ENCODE measurements around the gene PCDH11Y.
"Not testable (repeated sequence)": the region's sequence is repeated elsewhere in the genome, so short reads cannot be mapped to it uniquely, and the experiment has no call there.

Gene PCDH11Y, protein sequence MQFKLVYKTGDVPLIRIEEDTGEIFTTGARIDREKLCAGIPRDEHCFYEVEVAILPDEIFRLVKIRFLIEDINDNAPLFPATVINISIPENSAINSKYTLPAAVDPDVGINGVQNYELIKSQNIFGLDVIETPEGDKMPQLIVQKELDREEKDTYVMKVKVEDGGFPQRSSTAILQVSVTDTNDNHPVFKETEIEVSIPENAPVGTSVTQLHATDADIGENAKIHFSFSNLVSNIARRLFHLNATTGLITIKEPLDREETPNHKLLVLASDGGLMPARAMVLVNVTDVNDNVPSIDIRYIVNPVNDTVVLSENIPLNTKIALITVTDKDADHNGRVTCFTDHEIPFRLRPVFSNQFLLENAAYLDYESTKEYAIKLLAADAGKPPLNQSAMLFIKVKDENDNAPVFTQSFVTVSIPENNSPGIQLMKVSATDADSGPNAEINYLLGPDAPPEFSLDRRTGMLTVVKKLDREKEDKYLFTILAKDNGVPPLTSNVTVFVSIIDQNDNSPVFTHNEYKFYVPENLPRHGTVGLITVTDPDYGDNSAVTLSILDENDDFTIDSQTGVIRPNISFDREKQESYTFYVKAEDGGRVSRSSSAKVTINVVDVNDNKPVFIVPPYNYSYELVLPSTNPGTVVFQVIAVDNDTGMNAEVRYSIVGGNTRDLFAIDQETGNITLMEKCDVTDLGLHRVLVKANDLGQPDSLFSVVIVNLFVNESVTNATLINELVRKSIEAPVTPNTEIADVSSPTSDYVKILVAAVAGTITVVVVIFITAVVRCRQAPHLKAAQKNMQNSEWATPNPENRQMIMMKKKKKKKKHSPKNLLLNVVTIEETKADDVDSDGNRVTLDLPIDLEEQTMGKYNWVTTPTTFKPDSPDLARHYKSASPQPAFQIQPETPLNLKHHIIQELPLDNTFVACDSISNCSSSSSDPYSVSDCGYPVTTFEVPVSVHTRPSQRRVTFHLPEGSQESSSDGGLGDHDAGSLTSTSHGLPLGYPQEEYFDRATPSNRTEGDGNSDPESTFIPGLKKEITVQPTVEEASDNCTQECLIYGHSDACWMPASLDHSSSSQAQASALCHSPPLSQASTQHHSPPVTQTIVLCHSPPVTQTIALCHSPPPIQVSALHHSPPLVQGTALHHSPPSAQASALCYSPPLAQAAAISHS (N-terminal part only)

DNA sequence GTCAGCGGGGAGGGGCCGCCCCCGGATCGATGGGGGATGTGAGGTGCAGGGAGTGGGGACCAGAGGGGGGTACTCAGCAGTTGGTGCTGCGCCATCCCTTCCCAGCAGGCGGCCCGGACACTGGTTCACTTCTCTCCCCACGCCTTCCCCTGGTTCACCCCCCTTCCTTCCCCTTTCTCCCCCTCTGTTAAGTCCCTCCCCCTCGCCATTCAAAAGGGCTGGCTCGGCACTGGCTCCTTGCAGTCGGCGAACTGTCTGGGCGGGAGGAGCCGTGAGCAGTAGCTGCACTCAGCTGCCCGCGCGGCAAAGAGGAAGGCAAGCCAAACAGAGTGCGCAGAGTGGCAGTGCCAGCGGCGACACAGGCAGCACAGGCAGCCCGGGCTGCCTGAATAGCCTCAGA, at the start of gene PCDH11Y:
Gene PCDH11Y (plus strand): TSS at position 240 of the 400 bp plus-strand sequence. CDS start 56,804 bp downstream, outside the sequence.
- H3K9ac ChIP-seq (ENCODE audit: low read depth, low read length); H3K4me1 ChIP-seq (ENCODE audit: insufficient read depth, low read length); H3K9me3 ChIP-seq (ENCODE audit: control insufficient read depth, insufficient read depth, low read length); H3K36me3 ChIP-seq (ENCODE audit: insufficient read depth, low read length): not testable (repeated sequence)

- H3K9ac ChIP-seq (ENCODE audit: low read depth, low read length); H3K36me3 ChIP-seq (ENCODE audit: insufficient read depth, low read length); H3K4me1 ChIP-seq (ENCODE audit: insufficient read depth, low read length); H3K9me3 ChIP-seq (ENCODE audit: control insufficient read depth, insufficient read depth, low read length): not testable (repeated sequence)
These were observed 32.2 kb upstream of the PCDH11Y start for GRCh38 chrY:4967894-4968293.

- not testable (repeated sequence) for H3K4me1 ChIP-seq (ENCODE audit: insufficient read depth, low read length)
These were observed 8.2 kb upstream of the PCDH11Y start for GRCh38 chrY:4991743-4992400.

GRCh38 chrY:4994892-4995291, 5.2 kb upstream of the PCDH11Y start:
- not testable (repeated sequence) for H3K9me3 ChIP-seq (ENCODE audit: control insufficient read depth, insufficient read depth, low read length); H3K4me1 ChIP-seq (ENCODE audit: insufficient read depth, low read length); H3K36me3 ChIP-seq (ENCODE audit: insufficient read depth, low read length); H3K9ac ChIP-seq (ENCODE audit: low read depth, low read length)

More at GRCh38 chrY:4991743-4992400, 8.2 kb upstream of the PCDH11Y start:
- not testable (repeated sequence) for H3K9ac ChIP-seq (ENCODE audit: low read depth, low read length); H3K9me3 ChIP-seq (ENCODE audit: control insufficient read depth, insufficient read depth, low read length); H3K36me3 ChIP-seq (ENCODE audit: insufficient read depth, low read length)

GRCh38 chrY:5002476-5003184, 2.5 kb downstream of the PCDH11Y start:
- not testable (repeated sequence) for H3K9ac ChIP-seq (ENCODE audit: low read depth, low read length); H3K4me1 ChIP-seq (ENCODE audit: insufficient read depth, low read length); H3K36me3 ChIP-seq (ENCODE audit: insufficient read depth, low read length); H3K9me3 ChIP-seq (ENCODE audit: control insufficient read depth, insufficient read depth, low read length)

DNA sequence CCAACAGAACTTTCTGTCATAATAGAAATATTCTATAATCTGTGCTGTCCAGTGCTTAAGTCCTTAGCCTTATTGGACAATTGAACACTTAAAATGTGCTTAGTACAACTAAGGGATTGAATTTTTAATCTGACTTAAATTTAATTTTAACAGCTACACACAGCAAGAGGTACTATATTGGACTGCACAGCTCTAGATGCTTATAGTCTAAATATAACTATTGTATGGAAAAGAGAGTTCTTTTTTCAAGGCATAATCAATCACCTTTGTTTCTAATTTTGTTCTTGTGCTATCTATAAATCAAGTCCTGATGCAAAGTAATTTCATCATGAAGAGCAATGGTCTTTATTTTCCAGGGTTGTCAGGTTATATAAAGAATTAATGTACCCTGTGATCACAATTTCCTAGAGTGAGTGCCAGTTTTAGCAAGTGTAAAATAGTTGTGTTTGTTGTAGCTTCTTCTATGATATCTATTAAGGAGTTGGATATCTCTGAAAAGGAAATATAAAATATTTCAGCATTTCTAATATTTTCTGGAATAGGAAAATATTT, 39.0 kb downstream of the PCDH11Y start:
- H3K36me3 ChIP-seq (ENCODE audit: insufficient read depth, low read length); H3K9me3 ChIP-seq (ENCODE audit: control insufficient read depth, insufficient read depth, low read length); H3K4me1 ChIP-seq (ENCODE audit: insufficient read depth, low read length); H3K9ac ChIP-seq (ENCODE audit: low read depth, low read length): not testable (repeated sequence)

GRCh38 chrY:5083017-5083416, 82.9 kb downstream of the PCDH11Y start:
- H3K9me3 ChIP-seq (ENCODE audit: control insufficient read depth, insufficient read depth, low read length): not testable (repeated sequence)

DNA sequence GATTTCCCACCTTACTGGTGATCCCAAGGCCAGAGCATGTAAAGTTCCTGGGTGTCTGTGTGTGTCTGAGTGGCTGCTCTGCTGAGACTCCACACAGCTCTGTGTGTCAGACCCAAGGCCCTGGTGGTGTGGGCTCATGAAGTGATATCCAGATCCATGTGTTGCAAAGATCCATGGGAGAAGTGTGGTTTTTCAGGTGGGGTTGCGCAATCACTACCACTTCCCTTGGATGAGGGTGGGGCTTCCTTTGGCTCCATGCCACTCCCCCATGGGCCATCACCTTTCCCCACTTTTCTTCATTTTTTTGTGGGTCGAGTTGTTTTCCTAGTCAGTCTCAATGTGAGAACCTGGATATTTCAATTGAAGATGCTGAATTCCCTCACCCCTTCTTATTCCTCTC, 182.9 kb downstream of the PCDH11Y start:
- H3K4me1 ChIP-seq (ENCODE audit: insufficient read depth, low read length); H3K9me3 ChIP-seq (ENCODE audit: control insufficient read depth, insufficient read depth, low read length); H3K36me3 ChIP-seq (ENCODE audit: insufficient read depth, low read length); H3K9ac ChIP-seq (ENCODE audit: low read depth, low read length): not testable (repeated sequence)

More at GRCh38 chrY:5083017-5083416, 82.9 kb downstream of the PCDH11Y start:
- H3K4me1 ChIP-seq (ENCODE audit: insufficient read depth, low read length); H3K36me3 ChIP-seq (ENCODE audit: insufficient read depth, low read length); H3K9ac ChIP-seq (ENCODE audit: low read depth, low read length): not testable (repeated sequence)

- not testable (repeated sequence) for H3K36me3 ChIP-seq (ENCODE audit: insufficient read depth, low read length); H3K9me3 ChIP-seq (ENCODE audit: control insufficient read depth, insufficient read depth, low read length); H3K4me1 ChIP-seq (ENCODE audit: insufficient read depth, low read length); H3K9ac ChIP-seq (ENCODE audit: low read depth, low read length)
These were observed 215.0 kb downstream of the PCDH11Y start for GRCh38 chrY:5215116-5215515.

GRCh38 chrY:5324931-5325330, 324.8 kb downstream of the PCDH11Y start:
- H3K9ac ChIP-seq (ENCODE audit: low read depth, low read length); H3K9me3 ChIP-seq (ENCODE audit: control insufficient read depth, insufficient read depth, low read length); H3K36me3 ChIP-seq (ENCODE audit: insufficient read depth, low read length); H3K4me1 ChIP-seq (ENCODE audit: insufficient read depth, low read length): not testable (repeated sequence)

DNA sequence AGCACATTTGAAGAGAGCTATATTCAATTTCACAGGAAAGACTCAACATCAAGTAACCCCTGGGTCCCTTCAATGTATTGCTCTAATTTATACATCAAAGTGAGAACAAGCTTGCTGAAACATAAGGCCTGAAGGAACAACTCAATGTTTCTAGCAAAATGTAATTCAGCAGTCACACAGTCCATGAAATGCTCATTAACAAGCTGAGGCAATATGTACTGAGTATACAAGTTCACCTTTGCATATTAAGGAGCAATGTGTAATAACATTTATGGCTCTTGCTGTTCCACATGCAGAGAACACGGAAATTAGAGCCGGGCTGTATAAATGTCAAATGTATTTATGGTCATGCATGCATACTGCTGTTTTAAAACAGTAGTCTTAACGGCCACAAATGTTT, 342.1 kb downstream of the PCDH11Y start:
- not testable (repeated sequence) for H3K36me3 ChIP-seq (ENCODE audit: insufficient read depth, low read length); H3K9ac ChIP-seq (ENCODE audit: low read depth, low read length); H3K9me3 ChIP-seq (ENCODE audit: control insufficient read depth, insufficient read depth, low read length)

DNA sequence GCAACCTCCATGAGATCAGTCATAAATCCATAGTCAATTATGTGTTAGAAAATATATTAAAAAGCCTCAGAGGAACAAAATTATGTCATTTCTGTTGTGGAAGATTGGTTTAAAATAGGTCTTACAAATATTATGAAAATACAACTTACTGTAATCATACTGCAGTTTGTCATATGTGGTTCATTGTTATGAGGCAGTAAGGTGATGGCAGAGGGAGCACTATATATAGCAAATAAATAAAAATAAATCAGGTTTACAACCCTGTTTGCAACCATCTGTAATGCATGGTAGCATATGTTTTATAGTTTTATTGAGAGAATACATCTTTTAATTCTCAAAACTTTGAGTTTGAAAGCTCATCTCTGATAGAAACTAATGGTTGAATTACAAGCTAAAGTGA, 543.6 kb downstream of the PCDH11Y start:
- H3K9ac ChIP-seq (ENCODE audit: low read depth, low read length); H3K4me1 ChIP-seq (ENCODE audit: insufficient read depth, low read length); H3K36me3 ChIP-seq (ENCODE audit: insufficient read depth, low read length); H3K9me3 ChIP-seq (ENCODE audit: control insufficient read depth, insufficient read depth, low read length): not testable (repeated sequence)

More for the DNA sequence above, 342.1 kb downstream of the PCDH11Y start:
- not testable (repeated sequence) for H3K4me1 ChIP-seq (ENCODE audit: insufficient read depth, low read length)

GRCh38 chrY:5638589-5638988, 638.5 kb downstream of the PCDH11Y start:
- not testable (repeated sequence) for H3K9ac ChIP-seq (ENCODE audit: low read depth, low read length); H3K9me3 ChIP-seq (ENCODE audit: control insufficient read depth, insufficient read depth, low read length); H3K36me3 ChIP-seq (ENCODE audit: insufficient read depth, low read length); H3K4me1 ChIP-seq (ENCODE audit: insufficient read depth, low read length)
